Peyer's patch (tissue), 4 donors: ENCODE data around the gene STAT4.

Experiments
- CTCF ChIP-seq, 6 experiments: fragments of 450-650 bp in 4 of 6; fragments of 200-600 bp in 2 of 6; sonication (generic) in 1 of 6; IDR thresholded peaks; one replicate each; pipeline ENCODE4 v1.5.1; 2017 to 2019; ENCODE audit warnings: antibody characterized with exemption in 6 of 6, mild to moderate bottlenecking in 3 of 6, moderate library complexity in 1 of 6
- POLR2A ChIP-seq, 2 donors: fragments of 450-650 bp; IDR thresholded peaks; one replicate each; pipeline ENCODE4 v1.5.1; 2017; ENCODE audit warnings: antibody characterized with exemption in 2 of 2, mild to moderate bottlenecking in 2 of 2, moderate library complexity in 2 of 2

DNA sequence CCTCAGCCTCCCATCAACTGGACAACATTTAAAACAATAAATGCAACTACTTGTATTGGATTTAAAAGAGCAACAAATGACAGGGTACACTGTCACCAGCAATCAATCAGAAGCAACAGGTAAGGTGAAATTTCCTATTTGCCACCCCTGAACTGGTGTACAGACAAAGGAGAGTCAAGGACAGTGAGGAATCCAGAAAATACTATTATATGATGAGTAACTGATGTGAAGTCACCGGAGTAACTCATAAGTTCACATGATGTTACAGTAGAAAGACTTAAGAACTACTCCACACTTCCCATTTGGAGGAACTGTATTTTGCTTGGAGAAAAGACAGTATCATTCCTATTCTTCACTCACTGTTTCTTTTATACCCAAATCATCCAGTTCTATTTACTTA lies 132.7 kb downstream of the STAT4 start:
- TF ChIP-seq CTCF (IDR thresholded peaks at IDR 0.05) (no peak), POLR2A (IDR thresholded peaks at IDR 0.05) (no peak)
